GM18499 (cell line): ENCODE data around the gene FPR1.
"Not testable (repeated sequence)": the region's sequence is repeated elsewhere in the genome, so short reads cannot be mapped to it uniquely, and the experiment has no call there.

ENCODE experiments used
- ATAC-seq: cut with Tn5 transposase; IDR thresholded peaks from one replicate; pipeline ENCODE4 v1.9.1; 2021; ENCODE audit warnings: moderate number of reproducible peaks; ENCODE audit not compliant: insufficient read depth, unreplicated experiment

The FPR1 gene

GRCh38 chr19:51738523-51738922 is 13.2 kb downstream of the FPR1 start:
- ATAC-seq = not testable (repeated sequence)

- ATAC-seq = no peak
Observed at GRCh38 chr19:51737924-51738323, 13.8 kb downstream of the FPR1 start.

GRCh38 chr19:51737389-51737788 is 14.3 kb downstream of the FPR1 start:
- no peak for ATAC-seq

GRCh38 chr19:51735759-51736449 is 15.8 kb downstream of the FPR1 start:
- no peak for ATAC-seq

- ATAC-seq = no peak
Observed at GRCh38 chr19:51733742-51734522, 17.7 kb downstream of the FPR1 start.

GRCh38 chr19:51729781-51730180 is 21.9 kb downstream of the FPR1 start:
- no peak for ATAC-seq

GRCh38 chr19:51727349-51727880 is 24.3 kb downstream of the FPR1 start:
- no peak for ATAC-seq

GRCh38 chr19:51726049-51726448 is 25.6 kb downstream of the FPR1 start:
- ATAC-seq = no peak

GRCh38 chr19:51724543-51724942 is 27.1 kb downstream of the FPR1 start:
- ATAC-seq = no peak

GRCh38 chr19:51722492-51722891 is 29.2 kb downstream of the FPR1 start:
- ATAC-seq = no peak

GRCh38 chr19:51721905-51722304 is 29.8 kb downstream of the FPR1 start:
- ATAC-seq = no peak

GRCh38 chr19:51719251-51719988 is 32.3 kb downstream of the FPR1 start:
- ATAC-seq = no peak

GRCh38 chr19:51716925-51717324 is 34.8 kb downstream of the FPR1 start:
- no peak for ATAC-seq

- no peak for ATAC-seq
Observed at GRCh38 chr19:51715850-51716249, 35.8 kb downstream of the FPR1 start.

- no peak for ATAC-seq
Observed at GRCh38 chr19:51714848-51715247, 36.8 kb downstream of the FPR1 start.

- ATAC-seq = no peak
Observed at GRCh38 chr19:51713319-51714285, 38.1 kb downstream of the FPR1 start.

- no peak for ATAC-seq
Observed at GRCh38 chr19:51712461-51713081, 39.1 kb downstream of the FPR1 start.

GRCh38 chr19:51711702-51712101 is 40.0 kb downstream of the FPR1 start:
- no peak for ATAC-seq

GRCh38 chr19:51710163-51710562 is 41.5 kb downstream of the FPR1 start:
- ATAC-seq = no peak
